Measurements from ENCODE around the gene HSDL1.

HSDL1 gene

DNA sequence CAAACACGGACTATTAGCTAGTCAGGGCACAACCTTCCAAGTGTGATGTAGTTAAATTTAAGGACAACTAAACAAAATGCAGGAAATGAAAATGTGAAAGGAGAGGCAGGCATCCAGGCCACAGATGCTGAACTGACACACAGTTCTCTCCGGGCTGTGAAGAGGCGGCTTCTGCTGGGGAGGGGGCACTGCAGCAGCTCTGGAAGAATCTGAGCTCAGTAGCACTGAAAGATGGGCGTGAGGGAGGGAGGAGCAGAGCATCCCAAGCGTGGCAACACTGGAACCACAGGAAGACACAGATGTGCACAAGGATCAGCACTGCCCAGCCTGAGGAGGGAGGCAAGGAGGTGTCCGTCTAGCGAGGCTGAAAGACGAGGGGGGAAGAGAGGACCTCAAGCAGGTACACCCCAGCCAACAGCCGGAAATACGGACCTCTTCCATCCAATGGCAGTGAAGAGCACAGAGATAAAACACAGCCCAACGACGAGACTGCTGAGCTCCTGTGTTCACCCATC, 39.6 kb downstream of the HSDL1 start:
- DNase-seq, result no peak

DNA sequence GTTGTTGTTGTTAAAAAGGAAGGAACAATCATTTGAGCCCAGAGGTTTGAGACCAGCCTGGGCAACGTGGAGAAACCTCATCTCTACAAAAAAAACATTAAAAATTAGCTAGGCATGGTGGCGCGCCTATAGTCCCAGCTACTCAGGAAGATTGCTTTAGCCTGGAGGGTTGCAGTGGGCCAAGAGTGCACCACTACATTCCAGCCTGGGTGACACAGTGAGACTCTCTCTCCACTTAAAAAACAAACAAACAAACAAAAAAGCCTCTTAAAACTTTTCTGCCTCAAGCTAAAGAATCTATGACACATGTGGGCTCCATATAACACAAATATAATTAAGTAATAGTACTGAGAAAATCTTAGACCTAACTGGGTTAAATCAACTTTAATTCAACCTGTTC, 40.7 kb downstream of the HSDL1 start:
- DNase-seq, result no peak

DNA sequence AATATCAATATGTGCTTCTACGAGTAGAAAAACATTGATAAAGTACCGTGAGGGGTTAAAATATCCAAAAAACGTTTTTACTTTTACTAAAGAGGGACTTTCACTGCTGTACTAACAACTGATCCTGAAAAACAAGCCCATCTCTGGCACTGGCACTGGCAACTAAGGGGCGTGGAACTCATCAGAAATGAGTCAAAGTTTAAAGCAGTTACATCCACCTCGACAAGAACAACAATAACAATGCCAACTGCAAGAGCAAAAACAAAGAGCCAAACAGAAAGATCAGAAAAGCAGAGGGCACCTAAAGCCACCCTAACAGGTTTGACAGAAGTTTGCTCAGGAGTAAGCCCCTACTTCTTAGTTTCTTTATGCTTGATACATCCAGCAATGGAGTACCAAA, 41.3 kb downstream of the HSDL1 start:
- DNase-seq, result no peak

DNA sequence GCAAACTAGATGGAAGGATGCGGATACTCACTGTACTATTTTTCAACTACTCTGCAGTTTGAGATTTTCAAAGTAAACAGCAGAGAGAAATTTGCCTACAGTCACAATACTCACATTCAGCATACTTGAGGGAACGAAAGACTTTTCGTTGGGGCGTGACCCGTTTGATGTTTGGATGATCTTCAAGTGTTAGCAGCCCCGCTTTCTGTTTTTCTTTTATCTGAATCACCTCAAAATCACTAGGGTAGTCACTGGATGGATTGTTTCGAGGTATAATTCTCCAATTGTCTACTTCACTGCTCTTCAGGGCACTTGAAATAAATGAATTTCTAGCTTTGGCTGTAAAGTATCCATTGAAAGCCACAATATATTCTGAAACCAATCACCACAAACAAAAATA, 46.0 kb downstream of the HSDL1 start:
- DNase-seq, result no peak

DNA sequence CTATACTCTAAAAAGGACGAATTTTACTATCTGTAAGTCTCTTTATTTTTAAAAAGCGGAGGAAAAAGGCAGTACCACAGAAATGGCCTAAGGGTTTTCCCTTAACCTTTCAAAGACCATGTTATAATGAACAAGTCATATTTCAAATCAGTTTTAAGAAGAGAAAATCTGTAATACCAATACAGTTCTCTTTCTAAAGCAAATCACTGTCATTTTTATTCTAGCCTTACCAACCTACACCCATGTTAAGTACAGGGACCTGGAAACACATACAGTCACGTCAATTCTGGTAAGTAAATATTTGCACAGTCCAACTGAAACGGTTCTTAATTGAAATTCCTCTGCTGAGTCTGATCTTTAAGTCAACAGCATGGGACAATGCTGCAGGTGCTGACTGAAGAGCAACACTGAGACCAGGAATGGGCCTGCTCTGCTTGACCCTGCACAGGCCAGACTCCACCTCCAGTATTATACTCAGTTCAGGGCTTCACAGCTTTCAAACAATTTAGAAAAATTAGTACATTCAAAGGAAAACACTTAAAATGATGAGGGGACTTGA, 48.5 kb downstream of the HSDL1 start:
- no peak for DNase-seq

DNA sequence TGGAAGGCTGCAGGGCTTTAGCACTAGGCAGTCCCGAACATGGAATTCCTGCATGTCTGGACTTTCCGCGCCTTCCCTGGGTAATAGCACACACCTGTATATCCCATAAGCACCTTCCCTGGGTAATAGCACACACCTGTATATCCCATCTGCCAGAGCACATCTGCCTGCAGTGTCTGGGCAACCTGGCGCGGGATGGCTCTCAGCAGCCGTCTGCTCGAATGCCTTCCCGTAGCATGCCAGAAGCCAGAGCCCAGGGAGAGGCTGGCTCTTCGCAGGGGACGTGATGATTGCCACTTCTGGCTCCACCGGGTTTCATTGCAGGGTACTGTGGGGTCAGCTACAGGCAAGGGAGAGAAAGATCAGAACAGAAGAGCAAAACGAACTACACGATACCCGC, 49.5 kb downstream of the HSDL1 start:
- peak; percentile 82 for DNase-seq

DNA sequence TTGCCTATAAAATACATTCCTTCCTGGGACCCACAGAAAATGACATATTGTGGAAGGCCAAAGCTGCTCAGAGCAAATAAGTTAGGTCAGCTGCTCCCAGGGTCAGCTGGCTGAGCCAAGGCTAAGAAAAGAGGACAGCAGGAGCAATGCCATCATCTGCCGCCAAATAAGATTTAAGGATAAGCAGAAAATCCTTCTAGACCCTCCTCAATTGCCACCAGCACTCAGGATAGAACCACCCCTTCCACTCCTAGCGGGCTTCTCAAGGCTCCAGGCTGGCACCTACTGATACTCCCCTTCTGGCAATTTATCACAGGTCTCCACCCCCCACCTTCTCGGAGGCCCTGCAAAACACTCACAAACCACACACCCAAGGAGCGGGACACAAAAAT, 51.1 kb downstream of the HSDL1 start:
- no peak for DNase-seq

DNA sequence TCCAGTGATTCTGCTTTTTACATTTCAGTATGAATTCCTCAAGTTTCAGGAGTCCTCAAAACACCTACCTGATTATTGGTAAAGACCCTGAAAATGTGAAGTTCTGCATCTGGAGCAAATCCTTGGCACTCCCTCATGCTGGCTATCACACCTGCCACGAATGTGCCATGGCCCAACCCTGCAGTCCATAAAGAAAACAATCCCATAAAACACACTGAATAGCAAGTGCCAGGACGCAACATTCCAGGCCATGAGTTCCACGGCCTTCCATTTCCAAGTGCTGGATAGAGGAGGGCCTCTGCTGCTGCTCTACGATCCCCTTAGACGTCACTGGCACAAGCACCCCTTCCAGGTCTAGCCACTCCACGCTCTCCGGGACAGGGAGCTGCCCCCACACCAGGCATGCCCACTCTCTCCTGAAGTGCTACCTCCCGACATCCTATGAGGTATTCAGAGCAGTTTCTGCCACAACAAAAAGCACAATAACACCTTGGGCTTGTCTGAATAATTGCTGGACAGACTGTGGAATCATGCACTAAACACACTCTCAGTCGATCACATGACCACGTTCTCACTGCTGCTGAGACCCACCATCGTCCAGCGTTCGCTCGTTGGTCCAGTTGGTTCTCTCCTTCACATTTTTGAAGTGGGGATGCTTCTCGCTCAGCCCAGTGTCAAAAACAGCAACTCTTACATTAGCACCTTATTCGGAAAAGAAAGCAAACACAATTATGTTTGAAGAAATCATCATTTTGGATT, 51.7 kb downstream of the HSDL1 start:
- DNase-seq, result no peak

DNA sequence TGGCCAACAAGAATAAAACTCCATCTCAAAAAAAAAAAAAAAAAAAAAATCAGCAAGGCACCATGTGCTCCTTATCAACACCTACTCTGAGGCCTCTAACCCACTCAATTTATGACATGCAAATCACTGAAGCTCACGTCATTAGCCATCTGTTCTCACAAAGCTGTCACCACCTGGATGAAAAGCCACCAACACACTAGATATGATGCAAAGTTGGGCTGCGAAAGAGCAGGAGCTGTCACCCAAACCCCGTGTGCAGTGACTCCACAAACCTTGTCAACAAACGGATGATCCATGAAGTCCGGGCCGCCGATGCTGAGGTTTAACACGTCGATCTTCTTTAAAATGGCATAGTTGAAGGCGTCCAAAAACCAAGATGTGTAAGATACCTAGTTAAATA, 53.5 kb downstream of the HSDL1 start:
- DNase-seq, result peak; percentile 85

DNA sequence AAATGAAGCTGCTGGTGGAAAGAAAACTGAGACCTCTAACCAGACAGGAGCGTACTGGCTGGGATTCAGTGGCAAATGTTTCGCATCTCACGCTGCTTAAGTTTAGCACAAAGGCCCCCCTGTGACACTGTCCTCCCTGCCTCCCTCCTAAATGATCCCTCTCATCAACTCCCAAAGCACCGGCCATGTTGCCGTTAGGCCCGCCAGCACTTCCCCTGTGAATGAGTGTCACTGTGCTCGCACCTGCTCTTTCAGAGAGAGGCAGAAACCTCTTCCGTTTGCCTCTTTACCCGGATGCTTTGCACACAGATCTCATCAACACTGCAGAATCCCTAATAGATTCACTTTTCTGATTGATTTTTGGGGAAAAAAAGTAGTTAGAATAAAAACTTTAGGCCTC, 54.8 kb downstream of the HSDL1 start:
- DNase-seq, result no peak

DNA sequence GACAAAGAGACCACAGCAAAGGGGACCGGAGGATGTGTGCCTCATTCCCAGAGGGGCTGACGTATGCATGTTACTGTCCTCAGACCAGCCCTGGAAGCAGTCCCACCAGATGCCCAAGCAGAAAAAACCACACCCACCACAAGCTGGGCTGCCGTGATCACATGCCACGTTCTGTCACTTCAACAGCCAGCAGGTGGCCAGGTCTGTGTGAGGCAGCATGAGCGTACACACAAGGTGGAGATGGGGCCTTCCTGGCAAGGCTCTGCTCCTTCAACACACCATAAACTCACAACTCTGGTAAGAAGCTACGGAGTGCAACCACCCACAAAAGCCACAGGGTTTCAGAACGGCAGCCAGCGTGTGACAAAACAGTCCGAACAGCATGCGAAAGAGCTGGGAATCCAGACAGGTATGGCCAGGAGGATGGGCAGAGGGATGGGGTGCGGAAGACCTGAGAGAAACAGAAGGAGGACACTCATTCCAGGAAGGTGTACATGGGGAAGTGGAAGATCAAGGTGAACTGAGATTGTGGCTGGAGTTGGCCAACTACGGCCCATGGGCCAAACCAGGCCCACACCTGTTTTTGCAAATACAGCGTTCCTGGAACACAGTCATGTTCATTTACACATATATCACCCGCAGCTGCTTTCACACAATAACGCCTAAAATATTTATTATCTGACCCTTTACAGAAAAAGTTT, 56.1 kb downstream of the HSDL1 start:
- peak; percentile 90 for DNase-seq

DNA sequence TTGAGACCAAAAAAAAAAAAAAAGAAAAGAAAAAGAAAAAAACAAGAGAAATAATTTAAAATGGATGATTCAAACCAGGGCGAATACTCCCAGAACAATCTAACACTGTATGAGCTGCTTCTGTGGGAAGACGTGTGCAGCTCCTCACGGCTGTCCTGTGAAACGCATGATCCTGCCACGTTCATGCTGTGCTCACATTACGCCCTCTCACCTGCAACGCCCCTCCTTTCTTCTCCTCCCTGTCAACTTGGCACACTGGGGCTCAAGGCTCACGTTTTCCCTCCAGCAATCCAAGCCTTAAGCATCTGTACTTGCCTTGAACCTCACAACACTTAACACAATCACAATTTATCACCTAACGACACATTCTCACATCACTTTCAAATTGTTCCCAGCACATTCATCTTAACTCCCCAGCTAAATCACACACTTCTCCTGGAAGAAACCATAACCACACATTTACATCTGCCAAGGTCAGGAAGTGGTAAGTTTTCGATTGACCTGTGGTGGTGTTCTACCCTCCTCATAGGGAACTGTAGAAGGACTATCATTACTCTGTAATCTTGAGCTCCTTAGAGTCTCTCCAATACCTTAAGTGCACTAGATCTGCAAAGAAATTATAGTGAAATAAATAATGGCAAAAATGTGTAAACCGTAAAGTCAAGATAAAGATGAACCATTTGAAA, 57.4 kb downstream of the HSDL1 start:
- peak; percentile 29 for DNase-seq

DNA sequence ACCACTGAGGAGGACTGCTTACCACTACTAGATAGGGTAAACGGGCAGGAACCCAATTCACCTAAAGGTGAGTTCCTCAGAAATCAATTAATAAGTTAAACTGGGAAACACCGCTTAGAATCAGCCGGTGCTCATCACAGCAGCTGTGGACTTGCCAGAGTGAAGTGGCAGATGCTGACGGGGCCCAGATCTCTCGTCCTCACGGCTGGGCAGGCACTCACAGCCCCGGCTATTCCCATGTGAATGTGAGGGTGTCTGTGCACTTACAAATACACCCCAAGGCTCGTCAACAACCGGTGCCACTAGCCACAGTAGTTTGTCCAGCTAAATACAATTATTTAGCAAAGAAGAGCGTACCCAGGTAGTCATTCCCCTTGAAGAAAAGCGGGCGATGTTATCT, 58.0 kb downstream of the HSDL1 start:
- DNase-seq, result peak; percentile 39

DNA sequence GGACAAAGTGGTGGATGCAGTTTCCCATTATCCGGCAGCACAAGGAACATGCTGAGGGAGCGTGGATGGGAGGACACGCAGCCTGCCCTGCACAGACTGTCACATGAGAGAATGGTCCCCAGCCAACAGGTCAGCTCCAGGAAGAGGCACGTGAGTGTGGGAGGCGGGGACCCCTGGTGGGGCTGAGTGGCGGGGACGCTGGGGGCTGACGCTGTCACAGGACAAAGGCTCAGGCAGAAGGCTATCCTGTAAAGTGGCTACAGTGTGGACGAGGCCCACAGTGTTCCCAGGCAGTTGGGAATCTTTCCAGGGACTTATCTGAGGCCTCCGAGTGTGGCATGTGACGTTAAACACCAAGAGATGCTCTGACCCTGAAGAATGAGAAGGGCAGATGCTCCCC, 58.6 kb downstream of the HSDL1 start:
- no peak for DNase-seq

DNA sequence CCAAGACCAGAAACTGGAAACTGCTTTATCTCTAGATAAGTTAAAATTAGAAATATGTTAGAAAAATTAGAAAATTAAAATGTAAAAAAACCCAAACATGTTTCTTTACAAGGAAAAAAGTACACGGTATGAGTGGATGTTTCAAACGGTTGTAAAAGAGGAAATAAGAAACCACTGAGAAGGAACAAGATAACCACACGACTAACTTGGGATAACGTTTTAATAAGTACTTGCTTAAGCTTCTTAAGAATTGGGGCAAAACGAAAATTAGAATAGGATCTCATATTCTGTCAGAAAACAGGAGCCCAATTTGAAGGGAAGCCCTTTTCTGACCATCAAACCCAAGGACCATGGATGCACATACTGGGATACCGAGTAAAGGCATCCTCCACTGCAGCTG, 59.2 kb downstream of the HSDL1 start:
- DNase-seq, result no peak

DNA sequence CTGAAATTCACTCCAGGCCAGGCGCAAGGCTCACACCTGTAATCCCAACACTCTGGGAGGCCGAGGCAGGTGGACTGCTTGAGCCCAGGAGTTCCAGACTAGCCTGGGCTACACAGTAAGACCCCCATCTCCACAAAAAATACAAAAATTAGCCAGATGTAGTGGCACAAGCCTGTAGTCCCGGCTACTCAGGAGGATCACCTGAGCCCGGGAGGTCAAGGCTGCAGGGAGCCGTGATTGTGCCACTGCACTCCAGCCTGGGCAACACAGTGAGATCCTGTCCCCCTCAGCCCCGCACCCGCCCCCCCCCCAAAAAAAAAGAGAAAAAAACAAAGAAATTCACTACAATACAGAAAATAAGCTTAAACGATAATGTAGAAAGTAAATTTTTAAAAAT, 59.7 kb downstream of the HSDL1 start:
- DNase-seq, result no peak

DNA sequence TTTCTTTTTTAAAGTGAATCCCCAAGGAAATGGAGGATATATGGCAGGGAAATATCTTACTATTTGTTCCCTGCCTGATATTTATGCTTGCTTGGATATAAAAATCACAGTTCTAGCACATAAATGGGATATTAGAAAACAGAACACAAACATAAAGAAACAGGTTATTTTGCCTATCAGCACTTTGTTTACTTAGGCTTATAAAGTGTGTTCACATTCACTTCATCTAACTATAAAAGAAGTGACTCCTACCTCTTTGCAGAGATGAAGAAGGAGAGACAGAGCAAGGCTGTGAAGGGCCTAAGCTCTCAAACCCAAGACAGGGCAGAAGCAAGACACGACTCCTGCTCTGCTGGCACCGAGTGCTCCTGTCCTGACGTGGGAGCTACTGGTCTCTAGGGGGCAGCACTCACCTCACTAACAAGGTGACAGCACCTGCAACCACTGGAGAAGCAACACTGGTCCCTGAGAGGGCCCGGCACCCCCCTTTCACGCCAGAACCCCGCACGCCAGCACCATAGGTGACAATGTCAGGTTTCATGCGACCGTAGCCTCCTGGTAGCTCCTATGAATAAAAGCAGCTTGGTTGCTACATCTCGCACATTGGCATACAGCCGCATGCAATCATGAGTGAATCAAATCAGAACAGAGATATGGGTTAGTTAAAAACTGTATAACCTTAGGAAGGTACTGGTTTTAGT, 60.3 kb downstream of the HSDL1 start:
- DNase-seq, result peak; percentile 57

DNA sequence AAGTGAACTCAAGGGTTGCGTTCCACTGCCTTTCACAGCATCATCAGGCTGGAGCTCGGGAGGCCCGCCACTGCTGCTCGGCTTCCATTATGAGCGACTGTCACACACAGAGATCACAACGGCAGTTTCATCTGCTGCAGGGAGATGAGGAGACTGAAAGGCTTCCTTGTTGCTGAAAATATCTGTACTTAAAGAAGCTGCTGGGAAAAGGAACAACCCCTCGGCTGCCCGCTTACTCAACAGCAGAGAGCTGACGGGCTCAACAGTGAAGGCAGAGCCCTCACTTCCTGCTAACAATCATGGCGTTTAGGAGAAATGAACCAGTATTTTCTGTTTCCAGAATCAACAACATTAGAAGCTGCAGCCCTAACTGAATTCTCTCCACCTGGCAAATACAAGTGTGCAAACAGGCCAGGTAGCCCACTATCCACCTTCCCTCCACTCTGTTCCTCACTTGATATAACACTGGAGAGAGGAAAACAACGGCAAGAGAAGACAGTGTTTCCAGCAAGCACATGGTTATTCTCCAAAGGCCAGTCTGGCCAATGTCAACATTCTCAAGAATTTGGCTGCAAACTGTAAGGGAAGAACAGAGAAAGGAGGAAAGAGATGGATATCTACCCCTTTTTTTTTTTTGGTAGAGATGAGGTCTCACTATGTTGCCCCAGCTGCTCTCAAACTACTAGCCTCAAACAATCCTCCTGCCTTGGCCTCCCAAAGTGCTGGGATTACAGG, 62.0 kb downstream of the HSDL1 start:
- DNase-seq, result no peak

DNA sequence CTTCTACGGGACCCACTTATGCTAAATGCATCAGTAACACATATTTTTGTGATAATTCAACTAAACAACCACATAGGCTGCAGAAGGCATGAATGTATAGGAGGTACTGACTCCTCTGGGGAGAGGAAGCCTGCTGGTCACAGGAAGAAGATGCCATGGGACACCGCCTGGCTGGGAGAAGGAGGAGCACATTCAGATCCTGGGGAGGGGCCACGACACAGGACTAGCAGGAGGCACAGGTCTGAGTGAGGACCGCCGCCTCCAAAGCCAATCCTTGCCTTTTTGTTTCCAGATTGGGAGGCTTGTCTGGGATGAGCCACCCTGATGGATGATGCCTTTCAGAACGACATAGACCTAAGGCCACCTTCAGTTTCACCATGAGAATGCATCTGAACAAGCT, 62.9 kb downstream of the HSDL1 start:
- DNase-seq, result no peak

DNA sequence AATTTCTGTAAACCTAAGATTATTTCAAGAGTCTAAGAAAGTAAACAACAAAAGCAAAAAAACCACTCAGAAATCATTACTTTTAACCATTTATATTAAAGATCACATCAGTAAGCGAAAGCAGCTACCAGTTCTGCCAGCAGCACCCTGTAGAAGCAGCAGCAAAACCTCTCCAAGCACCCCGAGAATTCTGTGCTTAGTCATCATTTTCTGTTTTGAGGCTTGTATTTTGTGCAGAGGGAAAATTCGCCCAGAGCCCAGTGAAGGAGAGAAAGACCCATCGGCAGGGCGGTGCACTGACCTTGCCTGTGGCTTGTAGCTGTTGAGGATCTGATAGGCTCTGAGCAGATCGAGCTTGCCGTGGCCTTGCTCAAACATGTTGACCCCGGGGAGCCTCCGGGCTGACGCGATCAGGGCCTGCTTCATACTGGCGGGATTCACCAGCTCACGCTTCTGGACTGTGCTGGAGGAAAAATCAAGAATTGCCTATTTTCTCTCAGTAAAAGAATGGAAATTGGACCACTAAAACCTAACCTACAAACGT, 63.5 kb downstream of the HSDL1 start:
- no peak for DNase-seq

DNA sequence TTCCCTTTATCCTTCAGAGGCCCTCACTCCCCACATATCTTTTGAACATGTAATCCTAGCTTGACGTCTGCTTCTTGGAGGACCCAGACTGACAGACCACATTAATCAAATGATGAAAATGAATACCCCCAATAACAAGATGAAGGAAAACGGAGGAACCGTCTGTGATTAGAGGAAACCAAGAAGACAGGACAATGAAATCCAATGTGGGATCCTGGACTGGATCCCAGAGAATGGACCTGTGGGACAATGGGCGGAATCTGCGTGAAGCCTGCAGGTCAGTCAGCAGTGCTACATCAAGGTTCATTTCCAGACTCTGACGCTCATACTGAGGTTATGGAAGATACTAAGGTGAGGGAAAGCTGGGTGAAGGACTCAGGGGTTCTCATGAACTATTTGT, 64.2 kb downstream of the HSDL1 start:
- no peak for DNase-seq

DNA sequence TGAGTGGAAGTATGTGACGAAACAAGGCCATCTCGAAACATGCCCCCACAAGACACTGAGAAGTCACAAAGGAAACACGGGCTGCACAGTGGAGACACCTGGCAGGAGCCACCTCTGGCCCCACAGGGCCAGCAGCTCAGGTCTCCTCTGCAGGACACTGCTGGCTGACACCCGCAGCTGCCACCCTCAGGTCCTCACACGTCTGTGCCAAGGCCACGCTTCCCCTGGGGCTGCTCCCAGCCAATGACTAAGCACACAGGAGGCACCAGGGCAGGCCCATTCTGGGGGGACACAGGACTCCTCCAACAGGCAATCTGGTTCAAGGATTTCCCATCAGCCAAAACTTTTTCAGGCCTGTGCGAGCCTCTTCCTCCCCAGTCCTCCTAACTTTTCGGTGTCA, 64.6 kb downstream of the HSDL1 start:
- no peak for DNase-seq

All from NCI-H2171 (cell line).